ENCODE data around the gene KLHL33.
A peak's percentile ranks its signal among the peaks of the same experiment; 100 is the strongest.

KLHL33 gene

GRCh38 chr14:20415782-20416206 lies 20.2 kb downstream of the KLHL33 start:
- ATAC-seq (ENCODE audit: insufficient read depth, low read depth), result peak; percentile 63
- H3K9ac ChIP-seq (ENCODE audit: low read depth, low read length), result no peak overlapping the region
- peak overlapping the region; percentile 23; the same call in 1 of the 2 replicates for H3K27ac ChIP-seq (ENCODE audit: low read length)
- no peak overlapping the region for H3K4me3 ChIP-seq (ENCODE audit: low read depth in 1 of 2, low read length in 2 of 2)
- peak overlapping the region; percentile 89 for H2AFZ ChIP-seq (ENCODE audit: low read depth, low read length)
- H3K27me3 ChIP-seq (ENCODE audit: insufficient read depth, low read length, poor library complexity), result no peaks in the 10 kb centered on the region
- H3K4me1 ChIP-seq (ENCODE audit: insufficient read depth, low read length), result peaks cover 38% of the 10 kb centered on the region
- TF ChIP-seq, protein P1, sequence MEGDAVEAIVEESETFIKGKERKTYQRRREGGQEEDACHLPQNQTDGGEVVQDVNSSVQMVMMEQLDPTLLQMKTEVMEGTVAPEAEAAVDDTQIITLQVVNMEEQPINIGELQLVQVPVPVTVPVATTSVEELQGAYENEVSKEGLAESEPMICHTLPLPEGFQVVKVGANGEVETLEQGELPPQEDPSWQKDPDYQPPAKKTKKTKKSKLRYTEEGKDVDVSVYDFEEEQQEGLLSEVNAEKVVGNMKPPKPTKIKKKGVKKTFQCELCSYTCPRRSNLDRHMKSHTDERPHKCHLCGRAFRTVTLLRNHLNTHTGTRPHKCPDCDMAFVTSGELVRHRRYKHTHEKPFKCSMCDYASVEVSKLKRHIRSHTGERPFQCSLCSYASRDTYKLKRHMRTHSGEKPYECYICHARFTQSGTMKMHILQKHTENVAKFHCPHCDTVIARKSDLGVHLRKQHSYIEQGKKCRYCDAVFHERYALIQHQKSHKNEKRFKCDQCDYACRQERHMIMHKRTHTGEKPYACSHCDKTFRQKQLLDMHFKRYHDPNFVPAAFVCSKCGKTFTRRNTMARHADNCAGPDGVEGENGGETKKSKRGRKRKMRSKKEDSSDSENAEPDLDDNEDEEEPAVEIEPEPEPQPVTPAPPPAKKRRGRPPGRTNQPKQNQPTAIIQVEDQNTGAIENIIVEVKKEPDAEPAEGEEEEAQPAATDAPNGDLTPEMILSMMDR (IDR thresholded peaks at IDR 0.05; ENCODE audit: borderline replicate concordance, extremely low read depth, low read length, poor library complexity, severe bottlenecking), result peak; percentile 83
- no peak for TF ChIP-seq EZH2 (IDR thresholded peaks at IDR 0.05; ENCODE audit: borderline replicate concordance, low read depth, low read length, severe bottlenecking)
- peak; percentile 63 for DNase-seq
- H3K79me2 ChIP-seq (ENCODE audit: insufficient read depth, low read length), result peaks cover 10% of the 10 kb centered on the region
- H3K4me2 ChIP-seq (ENCODE audit: insufficient read depth, low read length), result peak overlapping the region; percentile 36; the same call in 1 of the 2 replicates
- H3K9me3 ChIP-seq (ENCODE audit: insufficient read depth, low read length, severe bottlenecking), result no peaks in the 10 kb centered on the region
- H4K20me1 ChIP-seq (ENCODE audit: insufficient read depth, low read length), result no peaks in the 10 kb centered on the region
- no peaks in the 10 kb centered on the region for H3K36me3 ChIP-seq (ENCODE audit: insufficient read depth, low read length)

DNA sequence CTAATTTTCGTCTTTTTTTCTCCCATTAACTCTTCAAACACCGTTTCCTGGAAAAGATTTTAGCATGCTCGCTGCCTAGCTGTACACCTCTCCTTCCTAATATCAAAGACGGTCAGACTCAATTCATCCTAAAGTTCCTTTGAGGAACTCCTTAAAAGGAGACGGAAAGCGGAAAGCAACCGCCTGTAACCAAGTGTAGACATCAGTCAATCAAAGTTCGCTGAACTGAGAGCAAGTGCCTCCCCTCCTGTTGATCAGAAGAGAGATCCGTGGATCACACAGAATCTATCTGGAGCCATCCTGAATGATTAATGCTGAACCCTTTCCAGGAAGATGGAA lies 22.3 kb downstream of the KLHL33 start:
- H4K20me1 ChIP-seq (ENCODE audit: insufficient read depth, low read length), result no peaks in the 10 kb centered on the region
- peak overlapping the region; percentile 97 for H2AFZ ChIP-seq (ENCODE audit: low read depth, low read length)
- H3K27me3 ChIP-seq (ENCODE audit: insufficient read depth, low read length, poor library complexity), result no peaks in the 10 kb centered on the region
- peaks cover 10% of the 10 kb centered on the region for H3K79me2 ChIP-seq (ENCODE audit: insufficient read depth, low read length)
- peak overlapping the region; percentile 84 for H3K9ac ChIP-seq (ENCODE audit: low read depth, low read length)
- DNase-seq (peak; percentile 47), ATAC-seq (ENCODE audit: insufficient read depth, low read depth) (peak; percentile 46)
- H3K4me3 ChIP-seq (ENCODE audit: low read depth in 1 of 2, low read length in 2 of 2), result peak overlapping the region; percentile 59 to 98
- peaks cover 38% of the 10 kb centered on the region for H3K4me1 ChIP-seq (ENCODE audit: insufficient read depth, low read length)
- TF ChIP-seq, protein P1 (IDR thresholded peaks at IDR 0.05; ENCODE audit: borderline replicate concordance, extremely low read depth, low read length, poor library complexity, severe bottlenecking), result no peak
- TF ChIP-seq EZH2 (IDR thresholded peaks at IDR 0.05; ENCODE audit: borderline replicate concordance, low read depth, low read length, severe bottlenecking), result no peak
- no peaks in the 10 kb centered on the region for H3K36me3 ChIP-seq (ENCODE audit: insufficient read depth, low read length)
- H3K4me2 ChIP-seq (ENCODE audit: insufficient read depth, low read length), result peak overlapping the region; percentile 84
- H3K27ac ChIP-seq (ENCODE audit: low read length), result peak overlapping the region; percentile 90
- H3K9me3 ChIP-seq (ENCODE audit: insufficient read depth, low read length, severe bottlenecking), result no peaks in the 10 kb centered on the region

DNA sequence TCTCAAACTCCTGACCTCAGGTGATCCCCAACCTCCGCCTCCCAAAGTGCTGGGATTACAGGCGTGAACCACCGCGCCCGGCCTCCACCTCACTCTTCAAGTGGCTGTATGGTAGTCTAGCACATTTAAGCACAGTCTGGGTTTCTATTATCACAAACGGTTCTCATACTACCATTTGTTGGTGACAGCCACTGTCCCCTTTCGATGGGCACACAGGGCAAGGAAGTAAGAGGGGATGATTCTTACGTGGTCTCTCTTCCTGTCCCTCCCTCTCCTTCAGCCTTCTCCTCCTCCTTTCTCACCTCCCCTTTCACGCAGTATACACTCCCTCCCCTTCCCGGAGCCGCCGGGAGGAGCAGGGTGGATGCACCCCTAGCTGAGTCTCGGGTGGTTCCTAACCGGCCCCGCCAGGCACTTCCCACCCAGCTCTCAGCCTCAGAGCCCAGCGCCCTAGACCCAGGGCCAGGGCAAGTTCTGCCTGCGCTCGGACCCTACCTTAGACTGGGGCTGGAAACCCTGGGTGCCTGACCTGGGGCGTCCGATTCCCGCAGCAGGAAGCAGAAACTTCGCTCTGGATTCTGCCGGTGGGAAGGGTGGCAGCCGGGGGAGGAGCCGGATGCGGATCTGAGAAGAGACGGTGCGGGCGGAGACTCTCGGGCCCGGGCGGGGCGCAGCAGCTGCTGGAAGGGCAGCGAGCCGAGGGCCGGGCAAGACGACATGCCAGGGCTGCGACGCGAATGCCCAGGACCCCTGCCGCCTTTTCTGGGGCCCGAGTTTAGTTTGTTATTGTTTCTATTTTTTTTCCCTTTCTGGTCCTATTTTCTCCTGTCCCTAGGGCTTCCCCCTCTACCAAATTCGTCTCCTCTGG lies 22.9 kb downstream of the KLHL33 start, which contains the start of gene TEP1:
TEP1 (minus strand) TSS at position 626 of the 868 bp plus-strand sequence. CDS start 5,062 bp downstream, outside the sequence.
- peaks cover 4% of the 10 kb centered on the region for H3K36me3 ChIP-seq (ENCODE audit: insufficient read depth, low read length)
- no peaks in the 10 kb centered on the region for H3K9me3 ChIP-seq (ENCODE audit: insufficient read depth, low read length, severe bottlenecking)
- peak within 1 kb of the TSS; percentile 90 for H3K27ac ChIP-seq (ENCODE audit: low read length)
- H3K27me3 ChIP-seq (ENCODE audit: insufficient read depth, low read length, poor library complexity), result no peaks in the 10 kb centered on the region
- peak within 1 kb of the TSS; percentile 97 for H2AFZ ChIP-seq (ENCODE audit: low read depth, low read length)
- no peak for TF ChIP-seq EZH2 (IDR thresholded peaks at IDR 0.05; ENCODE audit: borderline replicate concordance, low read depth, low read length, severe bottlenecking)
- TF ChIP-seq, protein P1 (IDR thresholded peaks at IDR 0.05; ENCODE audit: borderline replicate concordance, extremely low read depth, low read length, poor library complexity, severe bottlenecking), result no peak
- peak; percentile 89 for ATAC-seq (ENCODE audit: insufficient read depth, low read depth)
- peak within 1 kb of the TSS; percentile 59 to 98 for H3K4me3 ChIP-seq (ENCODE audit: low read depth in 1 of 2, low read length in 2 of 2)
- H3K79me2 ChIP-seq (ENCODE audit: insufficient read depth, low read length), result peaks cover 10% of the 10 kb centered on the region
- no peaks in the 10 kb centered on the region for H4K20me1 ChIP-seq (ENCODE audit: insufficient read depth, low read length)
- peak within 1 kb of the TSS; percentile 84 for H3K9ac ChIP-seq (ENCODE audit: low read depth, low read length)
- peaks cover 38% of the 10 kb centered on the region for H3K4me1 ChIP-seq (ENCODE audit: insufficient read depth, low read length)
- peak within 1 kb of the TSS; percentile 84 for H3K4me2 ChIP-seq (ENCODE audit: insufficient read depth, low read length)
- DNase-seq, result peak; percentile 83

Measured in DND-41 (cell line).